Endodermal cell (in vitro differentiated cells): ENCODE measurements around the gene SUPT7L. TPM values are rescaled to one million over a fixed set of nuclear protein-coding genes. Genes with fewer than 3 reads are reported as not detected.

ENCODE experiments used
- DNase-seq: peaks from one replicate; pipeline ENCODE4 v3.0.0-alpha.2; 2017
- H3K27ac ChIP-seq: 2 replicates; pipeline ENCODE4 v1.5.1; 2013; ENCODE audit warnings: mild to moderate bottlenecking, low read depth, low read length, moderate library complexity
- H3K27me3 ChIP-seq: 2 replicates; pipeline ENCODE4 v1.6.1; 2013; ENCODE audit warnings: mild to moderate bottlenecking, low read length, moderate library complexity; ENCODE audit not compliant: insufficient read depth, control insufficient read depth, poor library complexity, severe bottlenecking
- H3K36me3 ChIP-seq: 2 replicates; pipeline ENCODE4 v1.7.0; 2013; ENCODE audit warnings: mild to moderate bottlenecking, low read length, moderate library complexity; ENCODE audit not compliant: control insufficient read depth, insufficient read depth
- H3K4me1 ChIP-seq: one replicate; pipeline ENCODE4 v1.7.0; 2013; ENCODE audit warnings: low read length; ENCODE audit not compliant: control insufficient read depth, insufficient read depth
- H3K4me3 ChIP-seq: 2 replicates; pipeline ENCODE4 v1.5.1; 2013; ENCODE audit warnings: mild to moderate bottlenecking, low read length, moderate library complexity
- H3K9ac ChIP-seq: 2 replicates; pipeline ENCODE4 v1.6.1; 2013; ENCODE audit warnings: mild to moderate bottlenecking, low read length, moderate library complexity; ENCODE audit not compliant: poor library complexity, severe bottlenecking; ENCODE audit errors: extremely low read depth
- H3K9me3 ChIP-seq: 2 replicates; pipeline ENCODE4 v1.6.1; 2013; ENCODE audit warnings: mild to moderate bottlenecking, low read length, moderate library complexity; ENCODE audit not compliant: control insufficient read depth
- H3K27ac Mint-ChIP-seq: 2 replicates; pipeline ENCODE4 v1.8.0; 2020; ENCODE audit warnings: mixed read lengths
- H3K27me3 Mint-ChIP-seq: 2 replicates; pipeline ENCODE4 v1.8.0; 2021; ENCODE audit warnings: mild to moderate bottlenecking, mixed read lengths; ENCODE audit not compliant: insufficient read depth
- H3K36me3 Mint-ChIP-seq: 2 replicates; pipeline ENCODE4 v1.8.0; 2020; ENCODE audit warnings: low read depth, mixed read lengths
- H3K4me1 Mint-ChIP-seq: 2 replicates; pipeline ENCODE4 v1.8.0; 2020; ENCODE audit warnings: mixed read lengths
- H3K4me3 Mint-ChIP-seq: 2 replicates; pipeline ENCODE4 v1.8.0; 2020; ENCODE audit warnings: mild to moderate bottlenecking, moderate library complexity, mixed read lengths
- H3K9me3 Mint-ChIP-seq: 2 replicates; pipeline ENCODE4 v1.8.0; 2020; ENCODE audit warnings: mild to moderate bottlenecking, mixed read lengths
- CTCF ChIP-seq: fragments of 200-600 bp; sonication (generic); conservative IDR thresholded peaks from 2 replicates; pipeline ENCODE4 v1.5.0; 2021; ENCODE audit warnings: antibody characterized with exemption, mild to moderate bottlenecking
- WGBS, 2 experiments: methylation state at CpG; one replicate each; pipeline versions ENCODE4 v1.1.5 to v1.1.7; 2013; ENCODE audit warnings: missing lambda C conversion rate in 2 of 2, mixed read lengths in 1 of 2; ENCODE audit not compliant: insufficient coverage in 1 of 2, insufficient read length in 1 of 2; 5-methylcytosine and 5-hydroxymethylcytosine counted together
- total RNA-seq, 2 donors: library from RNA; stranded (reverse); fragmentation: NEBNext Ultra II Directional in 1 of 2; extraction: Animal tissue kit (Norgen Biotek cat#: 25700) in 1 of 2; gene quantifications; 2 replicates in 1 of 2; 3 replicates in 1 of 2; pipeline ENCODE4 v1.2.1, GENCODE V29; 2021

SUPT7L gene
- total RNA-seq, 2 donors from 2014 or later = 43.3 to 43.9 TPM

GRCh38 chr2:27712522-27712921, 49.1 kb upstream of the SUPT7L start:
- no peaks in the 10 kb centered on the region for H3K36me3 ChIP-seq
- no peaks in the 10 kb centered on the region for H3K4me1 ChIP-seq
- Mint-ChIP-seq H3K4me3 (no peak overlapping the region), H3K27ac (no peak overlapping the region), H3K4me1 (peaks cover 17% of the 10 kb centered on the region), H3K36me3 (no peaks in the 10 kb centered on the region), H3K9me3 (no peaks in the 10 kb centered on the region), H3K27me3 (peaks cover 31% of the 10 kb centered on the region)
- H3K27ac ChIP-seq = no peak overlapping the region
- no peak overlapping the region for H3K4me3 ChIP-seq
- no peak overlapping the region for H3K9ac ChIP-seq
- no peaks in the 10 kb centered on the region for H3K9me3 ChIP-seq
- no peak for TF ChIP-seq CTCF
- WGBS, 2 experiments = 75 to 97% methylated on average over 1 of the region's 1 CpG
- DNase-seq = no peak
- peaks cover 10% of the 10 kb centered on the region for H3K27me3 ChIP-seq

- H3K27me3 Mint-ChIP-seq = peaks cover 26% of the 10 kb centered on the region
- Histone ChIP-seq H3K36me3 (no peaks in the 10 kb centered on the region), H3K4me1 (no peaks in the 10 kb centered on the region), H3K9me3 (no peaks in the 10 kb centered on the region), H3K4me3 (no peak overlapping the region), H3K27ac (no peak overlapping the region), H3K27me3 (peaks cover 8% of the 10 kb centered on the region), H3K9ac (no peak overlapping the region)
- no peaks in the 10 kb centered on the region for H3K9me3 Mint-ChIP-seq
- peaks cover 13% of the 10 kb centered on the region for H3K4me1 Mint-ChIP-seq
- H3K4me3 Mint-ChIP-seq = no peak overlapping the region
- no peak for TF ChIP-seq CTCF
- no peaks in the 10 kb centered on the region for H3K36me3 Mint-ChIP-seq
- 89 to 94% methylated on average over 4 to 5 of the region's 5 CpGs for WGBS, 2 experiments
- no peak overlapping the region for H3K27ac Mint-ChIP-seq
- no peak for DNase-seq
These were observed 48.4 kb upstream of the SUPT7L start for GRCh38 chr2:27711804-27712203.

GRCh38 chr2:27710640-27711430, 47.4 kb upstream of the SUPT7L start:
- Mint-ChIP-seq H3K36me3 (no peaks in the 10 kb centered on the region), H3K27me3 (peaks cover 20% of the 10 kb centered on the region), H3K4me1 (peaks cover 13% of the 10 kb centered on the region), H3K27ac (no peak overlapping the region), H3K9me3 (no peaks in the 10 kb centered on the region), H3K4me3 (no peak overlapping the region)
- Histone ChIP-seq H3K36me3 (no peaks in the 10 kb centered on the region), H3K4me3 (no peak overlapping the region), H3K9me3 (no peaks in the 10 kb centered on the region), H3K27me3 (no peaks in the 10 kb centered on the region), H3K4me1 (no peaks in the 10 kb centered on the region), H3K9ac (no peak overlapping the region), H3K27ac (no peak overlapping the region)
- 93 to 94% methylated on average over 7 to 8 of the region's 8 CpGs for WGBS, 2 experiments
- no peak for DNase-seq
- no peak for TF ChIP-seq CTCF
